GM12801 (cell line): ENCODE results near the gene ZFPM1.

Experiments used
- TF ChIP-seq, protein P1 (sequence below): IDR thresholded peaks from one replicate; pipeline ENCODE4 v1.5.1; 2011; ENCODE audit warnings: control low read depth; ENCODE audit not compliant: insufficient read length; ENCODE audit errors: extremely low read depth

The ZFPM1 gene

DNA sequence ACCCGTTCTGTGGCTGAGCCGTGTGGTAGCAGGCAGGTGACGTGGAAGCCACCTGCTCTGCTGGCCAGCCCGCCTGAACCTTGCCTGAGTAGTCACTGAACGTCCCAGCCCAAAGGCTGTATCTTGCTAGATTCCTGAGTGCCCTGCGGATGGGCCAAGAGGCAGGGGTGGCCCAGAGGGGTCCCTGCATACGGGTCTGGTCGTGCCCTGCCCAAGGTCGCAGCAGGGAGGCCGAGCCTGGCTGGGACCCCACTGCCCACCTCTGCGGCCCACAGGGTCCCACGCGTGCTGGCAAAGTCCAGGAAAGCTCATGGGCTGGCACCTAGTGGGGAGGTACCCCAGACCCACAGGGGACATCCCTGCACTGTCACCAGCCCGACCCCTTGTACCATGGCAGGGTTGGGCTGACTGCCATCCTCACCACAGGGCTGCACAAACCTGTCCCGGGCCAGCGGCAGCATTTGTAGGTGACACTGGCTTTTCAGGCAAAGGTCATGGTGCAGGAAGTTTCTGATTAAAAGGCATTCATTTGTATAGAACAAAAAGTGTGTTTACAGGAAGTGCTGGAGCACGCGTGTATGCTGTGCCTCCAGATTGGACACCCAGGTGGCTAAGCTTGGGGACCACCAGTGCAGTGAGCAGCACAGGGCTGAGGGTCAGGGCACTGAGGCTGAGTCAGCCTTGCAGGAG, 72.0 kb downstream of the ZFPM1 start:
- TF ChIP-seq, protein P1, sequence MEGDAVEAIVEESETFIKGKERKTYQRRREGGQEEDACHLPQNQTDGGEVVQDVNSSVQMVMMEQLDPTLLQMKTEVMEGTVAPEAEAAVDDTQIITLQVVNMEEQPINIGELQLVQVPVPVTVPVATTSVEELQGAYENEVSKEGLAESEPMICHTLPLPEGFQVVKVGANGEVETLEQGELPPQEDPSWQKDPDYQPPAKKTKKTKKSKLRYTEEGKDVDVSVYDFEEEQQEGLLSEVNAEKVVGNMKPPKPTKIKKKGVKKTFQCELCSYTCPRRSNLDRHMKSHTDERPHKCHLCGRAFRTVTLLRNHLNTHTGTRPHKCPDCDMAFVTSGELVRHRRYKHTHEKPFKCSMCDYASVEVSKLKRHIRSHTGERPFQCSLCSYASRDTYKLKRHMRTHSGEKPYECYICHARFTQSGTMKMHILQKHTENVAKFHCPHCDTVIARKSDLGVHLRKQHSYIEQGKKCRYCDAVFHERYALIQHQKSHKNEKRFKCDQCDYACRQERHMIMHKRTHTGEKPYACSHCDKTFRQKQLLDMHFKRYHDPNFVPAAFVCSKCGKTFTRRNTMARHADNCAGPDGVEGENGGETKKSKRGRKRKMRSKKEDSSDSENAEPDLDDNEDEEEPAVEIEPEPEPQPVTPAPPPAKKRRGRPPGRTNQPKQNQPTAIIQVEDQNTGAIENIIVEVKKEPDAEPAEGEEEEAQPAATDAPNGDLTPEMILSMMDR, result no peak

DNA sequence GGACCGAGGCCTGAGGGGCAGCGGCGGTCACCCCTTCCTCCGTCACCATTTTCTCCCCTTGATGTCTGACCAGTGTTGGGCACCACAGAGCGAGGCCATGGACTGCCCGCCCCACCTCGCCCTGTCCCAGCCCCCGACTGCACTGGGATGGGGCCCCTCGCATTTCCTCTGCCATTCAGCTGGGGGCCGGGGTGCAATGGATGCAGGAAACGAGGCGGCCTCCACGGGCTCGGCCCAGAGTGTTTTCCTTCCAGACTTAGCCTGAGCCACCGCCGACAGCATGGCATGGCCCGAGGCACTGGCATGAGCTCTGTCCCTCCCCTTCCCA, 72.5 kb downstream of the ZFPM1 start:
- TF ChIP-seq, protein P1, result no peak

GRCh38 chr16:88526008-88526905, 73.2 kb downstream of the ZFPM1 start:
- TF ChIP-seq, protein P1, result no peak

DNA sequence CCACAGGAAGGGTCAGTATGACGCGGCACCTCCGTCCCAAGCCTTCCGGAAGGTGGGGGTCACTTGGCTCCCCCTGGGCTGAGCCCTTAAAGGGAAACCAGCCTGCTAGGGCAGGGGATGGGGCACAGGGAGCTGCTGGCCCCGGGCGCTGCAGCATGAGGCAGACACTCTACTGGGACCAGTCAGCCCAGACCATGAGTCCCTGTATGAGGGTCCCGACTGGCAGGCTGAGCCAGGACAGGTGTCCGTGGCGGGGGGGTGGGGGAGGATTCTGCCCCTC, 73.8 kb downstream of the ZFPM1 start:
- TF ChIP-seq, protein P1, result no peak

DNA sequence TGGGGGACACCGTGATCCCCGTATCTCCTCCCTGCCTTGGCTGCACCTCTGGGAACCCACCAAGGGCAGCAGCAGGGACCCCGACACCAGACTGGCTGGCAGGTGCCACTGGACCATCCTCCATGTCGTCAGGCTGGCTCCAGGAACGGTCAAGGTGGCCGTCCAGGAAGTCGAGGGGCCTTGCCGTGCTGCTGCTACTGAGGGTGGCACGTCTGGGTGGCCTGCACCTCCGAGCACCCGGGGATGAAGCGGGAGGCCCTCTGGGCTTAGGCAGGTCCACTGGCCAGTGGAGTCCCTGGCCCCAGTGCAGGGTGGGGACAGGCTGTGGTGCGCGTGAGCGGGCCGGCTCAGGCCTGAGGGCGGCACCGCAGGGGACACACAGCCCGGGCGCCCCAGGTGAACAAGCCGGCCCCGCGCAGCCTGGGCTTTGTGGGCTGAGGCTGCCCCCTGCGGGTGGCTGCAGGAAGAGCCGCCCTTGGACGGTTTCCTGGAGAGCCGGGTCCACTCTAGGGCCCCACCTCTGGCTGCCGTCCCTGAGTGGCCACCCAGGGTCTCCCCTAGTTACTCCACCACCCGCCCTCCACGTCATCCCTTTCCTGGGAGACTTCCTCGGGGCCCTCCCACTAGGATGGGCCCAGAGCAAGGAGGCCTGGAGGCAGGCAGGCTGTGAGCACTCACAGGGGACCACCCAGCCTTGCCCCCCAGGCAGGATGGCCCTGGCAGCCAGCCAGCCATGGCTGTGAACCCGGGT, 74.3 kb downstream of the ZFPM1 start:
- TF ChIP-seq, protein P1, result no peak

GRCh38 chr16:88527937-88528743, 75.1 kb downstream of the ZFPM1 start:
- TF ChIP-seq, protein P1, result no peak
